RPMI7951 (cell line): Measurements from ENCODE around the gene VWA5B1. TPM values are rescaled to one million over a fixed set of nuclear protein-coding genes. Genes with fewer than 3 reads are reported as not detected.
A peak's percentile ranks its signal among the peaks of the same experiment; 100 is the strongest.

Experiments
- DNase-seq: peaks from one replicate; pipeline ENCODE4 v3.0.0-alpha.2; 2012; ENCODE audit warnings: low read depth
- total RNA-seq: library from RNA; depleted of rRNA; stranded (reverse); fragments of >200 nt; shearing (Covaris generic); gene quantifications from 2 replicates; pipeline ENCODE4 v1.2.3, GENCODE V29; 2014; rRNA removed

VWA5B1 gene
- total RNA-seq, 1 experiment from 2014 or later: not detected

GRCh38 chr1:20385630-20386029 lies 95.0 kb downstream of the VWA5B1 start:
- no peak for DNase-seq

- no peak for DNase-seq
Measured at GRCh38 chr1:20386323-20387081, 95.8 kb downstream of the VWA5B1 start.

- DNase-seq: no peak
Measured at GRCh38 chr1:20389571-20389970, 98.9 kb downstream of the VWA5B1 start.

GRCh38 chr1:20390589-20391331 lies 100.1 kb downstream of the VWA5B1 start:
- no peak for DNase-seq

GRCh38 chr1:20395255-20395654 lies 104.6 kb downstream of the VWA5B1 start:
- DNase-seq: no peak

- no peak for DNase-seq
Measured at GRCh38 chr1:20398744-20399143, 108.1 kb downstream of the VWA5B1 start.

GRCh38 chr1:20399196-20399595 lies 108.5 kb downstream of the VWA5B1 start:
- DNase-seq: no peak

GRCh38 chr1:20399606-20400180 lies 109.0 kb downstream of the VWA5B1 start:
- peak; percentile 55 for DNase-seq

GRCh38 chr1:20400341-20401177 lies 109.9 kb downstream of the VWA5B1 start:
- peak; percentile 58 for DNase-seq

- no peak for DNase-seq
Measured at GRCh38 chr1:20401405-20402010, 110.8 kb downstream of the VWA5B1 start.

- DNase-seq: no peak
Measured at GRCh38 chr1:20402585-20403422, 112.1 kb downstream of the VWA5B1 start.

- DNase-seq: no peak
Measured at GRCh38 chr1:20403423-20404145, 112.9 kb downstream of the VWA5B1 start.

GRCh38 chr1:20404466-20404865 lies 113.8 kb downstream of the VWA5B1 start:
- no peak for DNase-seq

Other genes starting within 250 kb of the VWA5B1 start
- not detected in 2 replicates for gene PLA2G5, start 220.7 kb upstream of the VWA5B1 start, total RNA-seq
- gene PLA2G2D, start 171.3 kb upstream of the VWA5B1 start, total RNA-seq: not detected in 2 replicates
- gene PLA2G2F, start 151.6 kb upstream of the VWA5B1 start, total RNA-seq: not detected in 2 replicates
- gene UBXN10, start 104.8 kb upstream of the VWA5B1 start, total RNA-seq: 0.10 and 0.12 TPM in 2 replicates
- not detected in 2 replicates for gene PLA2G2C, start 104.4 kb upstream of the VWA5B1 start, total RNA-seq
- gene CAMK2N1, start 195.3 kb downstream of the VWA5B1 start, total RNA-seq: 6.7 and 9.9 TPM in 2 replicates
- gene MUL1, start 217.3 kb downstream of the VWA5B1 start, total RNA-seq: 18.1 and 22.1 TPM in 2 replicates